NB4 (cell line): Measurements from ENCODE around the gene CALM3.
A peak's percentile ranks its signal among the peaks of the same experiment; 100 is the strongest.

Source experiments
- DNase-seq: peaks from one replicate; pipeline ENCODE4 v3.0.0; 2010; ENCODE audit warnings: low read depth
- H3K4me3 ChIP-seq: one replicate; pipeline ENCODE4 v1.5.1; 2011; ENCODE audit warnings: mild to moderate bottlenecking, low read depth, low read length, moderate library complexity
- CTCF ChIP-seq: IDR thresholded peaks from one replicate; pipeline ENCODE4 v1.5.1; 2012; ENCODE audit warnings: low read depth, low read length
- MAX ChIP-seq: IDR thresholded peaks from 2 replicates; pipeline ENCODE4 v1.6.1; 2011; ENCODE audit warnings: low read depth, low read length
- MYC ChIP-seq: IDR thresholded peaks from 2 replicates; pipeline ENCODE4 v1.6.1; 2011; ENCODE audit warnings: low read depth, low read length
- POLR2A ChIP-seq: IDR thresholded peaks from 2 replicates; pipeline ENCODE4 v1.6.1; 2011; ENCODE audit warnings: mild to moderate bottlenecking; ENCODE audit not compliant: insufficient read length; ENCODE audit errors: extremely low read depth

The CALM3 gene

DNA sequence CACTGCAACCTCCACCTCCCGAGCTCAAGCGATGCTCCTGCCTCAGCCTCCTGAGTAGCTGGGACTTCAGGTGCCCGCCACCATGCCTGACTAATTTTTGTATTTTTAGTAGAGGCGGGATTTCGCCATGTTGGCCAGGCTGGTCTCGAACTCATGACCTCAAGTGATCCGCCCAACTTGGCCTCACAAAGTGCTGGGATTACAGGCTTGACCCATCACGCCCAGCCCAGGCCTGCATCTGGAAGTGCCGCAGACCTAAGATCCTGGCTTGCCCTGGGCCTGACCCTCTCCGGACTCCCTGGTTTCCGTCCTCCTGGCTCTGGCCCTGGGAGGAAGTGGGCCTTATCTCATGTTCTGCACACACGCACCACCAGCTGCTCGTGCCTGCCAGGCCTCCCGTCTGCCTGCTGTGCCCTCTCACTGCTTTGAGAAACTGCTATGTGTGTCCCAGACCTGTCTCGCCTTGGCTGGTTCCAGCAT is 28.5 kb downstream of the CALM3 start:
- DNase-seq: no peak
- no peak for TF ChIP-seq CTCF
- no peak for TF ChIP-seq MAX
- TF ChIP-seq POLR2A: no peak
- TF ChIP-seq MYC: no peak
- no peak overlapping the region for H3K4me3 ChIP-seq

DNA sequence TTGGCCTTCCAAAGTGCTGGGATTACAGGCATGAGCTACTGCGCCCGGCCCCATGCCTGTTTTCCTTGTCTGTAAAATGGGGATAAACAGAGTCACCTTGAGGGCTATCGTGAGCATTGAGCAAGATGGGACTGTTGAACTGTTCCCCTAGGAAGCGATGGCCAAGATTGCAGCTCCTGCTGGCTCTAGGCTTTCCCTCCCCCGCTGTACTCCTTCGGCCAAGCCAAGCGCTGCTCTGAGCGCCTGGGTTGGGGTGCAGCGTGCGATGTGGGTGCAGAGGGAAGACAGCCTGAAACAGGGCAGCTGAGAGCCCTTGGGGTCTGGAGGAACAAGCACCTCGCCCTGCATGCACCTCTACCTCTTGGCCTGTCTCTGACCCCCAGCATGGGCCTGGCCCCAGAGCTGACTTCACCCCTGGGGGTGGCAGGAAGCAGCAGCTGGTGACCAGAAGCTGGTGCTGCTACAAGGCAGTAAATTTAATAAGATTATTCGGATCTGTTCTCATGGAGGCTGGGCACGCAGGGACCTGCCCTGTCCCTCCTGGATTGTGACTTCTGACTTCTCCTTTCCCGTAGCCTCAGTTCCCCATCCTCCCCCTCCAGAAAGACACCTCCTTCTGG is 29.6 kb downstream of the CALM3 start:
- H3K4me3 ChIP-seq: no peak overlapping the region
- no peak for DNase-seq
- TF ChIP-seq CTCF (no peak), MAX (no peak), POLR2A (no peak), MYC (no peak)

DNA sequence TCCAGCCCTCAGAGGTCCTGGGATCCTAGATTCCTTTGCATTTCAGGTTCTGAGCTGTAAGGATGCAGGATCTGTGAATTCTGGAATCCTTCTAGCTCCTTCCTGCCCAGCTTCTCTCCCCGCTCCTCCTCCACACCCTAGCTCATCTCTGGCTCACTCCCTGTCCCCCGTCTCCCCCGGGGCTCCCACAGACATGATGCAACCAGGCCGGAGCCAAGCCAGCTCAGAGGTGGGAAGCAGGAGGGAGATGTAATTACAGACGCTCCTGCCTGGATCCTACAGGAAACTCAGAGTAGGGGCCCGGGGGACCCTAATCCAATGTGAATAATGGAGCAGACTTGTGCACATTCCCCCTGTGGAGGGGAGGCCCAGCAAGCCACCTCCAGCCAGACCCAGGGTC is 30.4 kb downstream of the CALM3 start:
- H3K4me3 ChIP-seq: no peak overlapping the region
- TF ChIP-seq MYC (no peak), POLR2A (no peak), MAX (no peak), CTCF (no peak)
- peak; percentile 64 for DNase-seq

DNA sequence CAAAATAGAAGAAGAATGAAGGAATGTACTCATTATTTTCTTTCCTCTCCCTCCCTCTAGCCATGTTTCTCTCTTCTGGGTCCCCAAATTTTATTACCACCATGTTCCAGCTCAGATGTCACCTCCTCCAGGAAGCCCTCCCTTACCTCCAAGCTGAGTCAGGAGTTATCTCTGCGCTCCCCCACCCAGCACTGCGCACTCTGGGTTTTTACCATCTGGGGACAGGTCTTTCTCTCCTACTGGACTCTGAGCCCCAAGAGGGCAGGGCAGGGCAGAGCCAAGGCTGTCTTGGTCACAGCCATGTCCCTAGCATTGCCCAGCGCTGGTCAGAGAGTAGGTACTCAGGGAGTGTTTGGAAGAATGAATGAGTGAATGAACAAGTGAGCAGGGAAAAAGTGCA is 32.0 kb downstream of the CALM3 start:
- H3K4me3 ChIP-seq: no peak overlapping the region
- no peak for DNase-seq
- no peak for TF ChIP-seq MYC

GRCh38 chr19:46634045-46634655 is 33.0 kb downstream of the CALM3 start:
- H3K4me3 ChIP-seq: no peak overlapping the region

More at GRCh38 chr19:46634045-46634655, 33.0 kb downstream of the CALM3 start:
- TF ChIP-seq CTCF: no peak
- TF ChIP-seq MAX: no peak
- TF ChIP-seq MYC: no peak
- no peak for TF ChIP-seq POLR2A
- peak; percentile 94 for DNase-seq
